Renal cortical epithelial cell (primary cell): ENCODE data around the gene PFDN2. TPM values are rescaled to one million over a fixed set of nuclear protein-coding genes. Genes with fewer than 3 reads are reported as not detected.
"Not testable (repeated sequence)": the region's sequence is repeated elsewhere in the genome, so short reads cannot be mapped to it uniquely, and the experiment has no call there.

Experiments
- DNase-seq: peaks from one replicate; pipeline ENCODE4 v3.0.0-alpha.2; 2011; ENCODE audit warnings: low read depth
- total RNA-seq: library from RNA; depleted of rRNA; stranded (reverse); fragments of >200 nt; gene quantifications from 2 replicates; pipeline ENCODE4 v1.2.3, GENCODE V29; 2014

Gene PFDN2
- total RNA-seq, 1 donor from 2014 or later = 37.1 TPM

- DNase-seq = no peak
Measured at GRCh38 chr1:161138431-161138830, 20.6 kb upstream of the PFDN2 start.

- no peak for DNase-seq
Measured at GRCh38 chr1:161137881-161138280, 20.0 kb upstream of the PFDN2 start.

- DNase-seq = no peak
Measured at GRCh38 chr1:161133220-161133740, 15.4 kb upstream of the PFDN2 start.

GRCh38 chr1:161132410-161133219, 14.8 kb upstream of the PFDN2 start, which contains the start of gene DEDD:
DEDD (minus strand) TSS chr1:161132667; CDS start chr1:161124462, 8,205 bp downstream.
- peak; percentile 95 for DNase-seq

- no peak for DNase-seq
Measured at GRCh38 chr1:161131523-161132409, 13.9 kb upstream of the PFDN2 start.

GRCh38 chr1:161130266-161130665, 12.4 kb upstream of the PFDN2 start:
- DNase-seq = no peak

- no peak for DNase-seq
Measured at GRCh38 chr1:161128591-161129420, 11.0 kb upstream of the PFDN2 start.

- no peak for DNase-seq
Measured at GRCh38 chr1:161127649-161128048, 9.8 kb upstream of the PFDN2 start.

- DNase-seq = no peak
Measured at GRCh38 chr1:161122967-161123366, 5.1 kb upstream of the PFDN2 start.

- DNase-seq = no peak
Measured at GRCh38 chr1:161121834-161122233, 4.0 kb upstream of the PFDN2 start.

- DNase-seq = no peak
Measured at GRCh38 chr1:161121042-161121650, 3.3 kb upstream of the PFDN2 start.

GRCh38 chr1:161119092-161119903, 1.5 kb upstream of the PFDN2 start:
- peak; percentile 88 for DNase-seq

- not testable (repeated sequence) for DNase-seq
Measured at GRCh38 chr1:161115961-161116360, 1.9 kb downstream of the PFDN2 start.

GRCh38 chr1:161115132-161115711, 2.6 kb downstream of the PFDN2 start:
- peak; percentile 94 for DNase-seq

- DNase-seq = no peak
Measured at GRCh38 chr1:161114556-161114955, 3.3 kb downstream of the PFDN2 start.

- no peak for DNase-seq
Measured at GRCh38 chr1:161113915-161114314, 3.9 kb downstream of the PFDN2 start.

GRCh38 chr1:161111527-161111926, 6.3 kb downstream of the PFDN2 start:
- no peak for DNase-seq

- DNase-seq = no peak
Measured at GRCh38 chr1:161111117-161111516, 6.7 kb downstream of the PFDN2 start.

GRCh38 chr1:161106431-161106830, 11.4 kb downstream of the PFDN2 start:
- no peak for DNase-seq

- no peak for DNase-seq
Measured at GRCh38 chr1:161100556-161100955, 17.3 kb downstream of the PFDN2 start.
